HG02798 (cell line): ENCODE measurements around the gene DDRGK1.

Source experiments
- ATAC-seq: cut with Tn5 transposase; IDR thresholded peaks from one replicate; pipeline ENCODE4 v1.9.1; 2021; ENCODE audit warnings: mild to moderate bottlenecking; ENCODE audit not compliant: unreplicated experiment, poor library complexity

Gene DDRGK1

GRCh38 chr20:3237011-3237957 is 32.8 kb upstream of the DDRGK1 start:
- ATAC-seq, result no peak

- no peak for ATAC-seq
These were observed 31.3 kb upstream of the DDRGK1 start for GRCh38 chr20:3235666-3236324.

GRCh38 chr20:3233991-3234498 is 29.6 kb upstream of the DDRGK1 start:
- no peak for ATAC-seq

- ATAC-seq, result no peak
These were observed 28.9 kb upstream of the DDRGK1 start for GRCh38 chr20:3233131-3233990.

GRCh38 chr20:3231889-3232588 is 27.6 kb upstream of the DDRGK1 start:
- ATAC-seq, result no peak

GRCh38 chr20:3231116-3231515 is 26.6 kb upstream of the DDRGK1 start:
- no peak for ATAC-seq

- no peak for ATAC-seq
These were observed 25.3 kb upstream of the DDRGK1 start for GRCh38 chr20:3229798-3230197.

GRCh38 chr20:3229158-3229557 is 24.7 kb upstream of the DDRGK1 start:
- no peak for ATAC-seq

DNA sequence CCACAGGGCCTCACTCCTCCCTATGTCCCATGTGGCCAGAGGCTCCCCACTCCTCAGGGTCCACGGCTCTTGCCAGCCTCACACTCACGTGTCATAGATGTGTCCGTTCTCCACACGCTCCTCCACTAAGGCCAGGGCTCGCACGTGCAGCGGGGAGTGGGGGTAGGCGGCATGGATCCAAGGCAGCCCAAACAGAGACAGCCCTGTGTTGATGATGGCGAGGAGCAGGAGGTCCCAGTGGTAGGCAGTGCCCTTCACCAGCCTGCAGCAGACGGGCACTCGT is 24.2 kb upstream of the DDRGK1 start:
- ATAC-seq, result no peak

GRCh38 chr20:3227936-3228749 is 23.7 kb upstream of the DDRGK1 start:
- ATAC-seq, result no peak

GRCh38 chr20:3227506-3227905 is 23.0 kb upstream of the DDRGK1 start:
- no peak for ATAC-seq

DNA sequence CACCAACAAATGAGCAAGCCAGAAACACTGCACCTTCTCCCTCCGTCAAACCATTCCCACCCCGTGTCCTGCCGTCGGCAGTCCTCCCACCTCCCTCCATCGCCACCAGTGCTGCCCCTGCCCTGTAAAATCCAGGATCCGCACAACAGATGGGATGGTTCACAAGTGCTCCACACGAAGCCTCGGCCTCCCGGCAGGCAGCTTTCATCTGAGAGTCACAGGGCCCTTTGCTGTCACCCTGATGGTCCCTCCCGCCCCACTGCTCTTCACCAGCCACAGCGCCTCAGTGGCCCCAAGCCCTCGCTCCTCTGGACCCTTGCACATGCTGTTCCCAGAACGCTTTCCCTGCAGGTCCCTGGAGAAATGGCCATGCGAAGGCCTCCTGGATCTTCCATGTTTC is 22.4 kb upstream of the DDRGK1 start:
- no peak for ATAC-seq

DNA sequence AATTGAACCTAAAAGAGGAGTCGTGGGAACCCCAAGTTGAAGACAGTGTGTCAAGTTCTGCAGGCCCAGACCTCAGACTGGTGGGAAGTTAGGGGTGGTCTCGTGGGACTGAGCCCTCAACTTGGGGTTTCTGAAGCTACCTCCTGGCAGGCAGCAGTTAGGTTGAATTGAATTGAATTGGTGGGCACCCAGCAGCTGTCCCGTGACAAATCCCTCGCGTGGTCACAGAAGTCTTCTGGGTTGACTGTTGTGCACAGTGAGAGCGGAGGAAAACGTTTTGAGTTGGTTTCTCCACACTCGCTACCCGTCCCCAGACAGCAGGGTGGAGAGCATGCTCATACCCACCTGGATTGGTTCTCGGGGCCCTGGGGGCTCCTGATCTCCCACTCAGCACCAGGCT is 21.6 kb upstream of the DDRGK1 start:
- no peak for ATAC-seq

- no peak for ATAC-seq
These were observed 20.4 kb upstream of the DDRGK1 start for GRCh38 chr20:3224681-3225421.

DNA sequence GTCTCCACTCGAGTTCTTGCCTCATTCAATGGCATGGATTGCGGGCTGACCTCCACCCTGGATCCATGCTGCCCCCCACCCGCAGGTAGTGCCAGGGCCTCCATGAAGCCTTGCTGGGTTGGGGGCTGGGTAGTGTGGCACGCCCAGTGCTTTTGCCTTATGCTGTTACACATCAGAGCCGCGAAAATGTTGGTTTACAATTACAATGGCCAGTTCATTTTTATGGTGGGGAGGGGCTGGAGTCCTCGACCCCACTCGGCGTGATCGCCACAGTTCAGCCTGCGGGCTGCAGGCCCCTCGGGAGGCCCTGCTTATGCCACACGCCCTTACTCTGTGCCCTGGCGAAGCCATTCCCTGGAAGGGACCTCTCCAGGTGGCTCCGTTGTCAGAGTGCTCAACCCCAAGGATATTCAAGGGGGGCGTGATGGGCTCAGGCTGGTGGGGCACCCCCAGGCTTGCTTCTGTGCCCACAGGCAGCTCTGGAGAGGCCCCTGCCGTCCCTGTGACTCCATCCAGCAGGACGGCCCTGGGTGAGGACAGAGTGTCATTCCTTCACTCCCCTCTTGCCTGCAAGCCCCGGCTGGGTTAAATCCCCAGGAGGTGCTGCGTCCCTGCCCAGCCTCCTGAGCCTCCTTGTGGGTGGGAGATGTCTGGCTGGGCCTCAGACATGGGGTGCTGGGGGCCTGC is 19.7 kb upstream of the DDRGK1 start:
- no peak for ATAC-seq

- no peak for ATAC-seq
These were observed 19.1 kb upstream of the DDRGK1 start for GRCh38 chr20:3223651-3223993.

DNA sequence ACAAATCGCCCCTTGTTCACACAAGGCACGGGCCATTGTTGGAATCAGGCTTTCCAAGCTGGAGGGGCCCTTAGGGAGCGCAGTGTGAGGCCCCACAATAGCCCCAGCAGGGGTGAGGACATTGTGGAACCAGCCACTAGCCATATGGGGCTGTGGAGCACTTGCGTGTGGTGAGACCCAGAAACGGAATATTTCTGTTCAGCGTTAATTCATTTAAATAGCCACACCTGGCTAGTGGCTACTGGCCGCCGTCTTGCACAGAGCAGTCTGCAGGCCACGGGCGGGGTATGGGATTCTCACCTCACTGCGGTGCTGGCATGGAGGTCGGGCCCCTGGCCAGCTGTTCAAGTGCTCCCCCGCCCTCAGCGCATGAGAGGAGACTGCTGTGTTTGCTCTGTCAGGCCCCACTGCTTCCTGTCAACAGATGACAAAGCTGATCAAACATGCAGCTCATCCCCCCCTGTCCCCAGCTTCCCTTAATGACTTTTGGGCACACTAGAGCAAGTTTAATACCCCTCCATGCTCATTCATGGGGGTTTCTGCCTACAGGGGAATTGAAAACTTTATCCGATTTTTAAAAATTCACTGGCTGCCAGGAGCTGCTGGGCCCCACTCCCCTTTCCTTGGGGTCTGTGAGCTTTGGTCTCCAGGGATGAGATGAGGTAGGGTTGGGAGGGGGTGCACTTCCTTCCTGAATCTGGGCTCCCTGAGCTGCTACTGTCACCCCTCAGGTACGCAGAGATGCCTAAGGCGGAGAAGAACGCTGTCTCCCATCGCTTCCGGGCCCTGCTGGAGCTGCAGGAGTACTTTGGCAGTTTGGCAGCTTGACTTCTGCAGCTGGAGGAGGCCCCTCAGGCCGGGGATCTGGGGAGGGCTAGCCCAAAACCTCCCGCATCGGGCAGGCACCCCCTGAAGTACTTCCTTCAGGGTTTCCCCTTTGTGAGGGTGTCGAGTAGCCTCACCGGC is 18.4 kb upstream of the DDRGK1 start:
- no peak for ATAC-seq
